HT-29 (cell line): Measurements from ENCODE around the gene PTGIR. TPM values are rescaled to one million over a fixed set of nuclear protein-coding genes. Genes with fewer than 3 reads are reported as not detected.

Experiments
- total RNA-seq: library from RNA; depleted of rRNA; stranded (reverse); fragments of >200 nt; shearing (Covaris generic); gene quantifications from 2 replicates; pipeline ENCODE4 v1.2.3, GENCODE V29; 2014; rRNA removed

The PTGIR gene
- total RNA-seq, 1 experiment from 2014 or later = not detected

Other genes with a start within 250 kb of the PTGIR start
- not detected in 2 replicates for gene CCDC8, start 211.5 kb downstream of the PTGIR start, total RNA-seq
- 0.05 TPM in 1 of 2 replicates, not detected in the other for gene PNMA8C, start 196.2 kb downstream of the PTGIR start, total RNA-seq
- gene PNMA8A, start 153.5 kb downstream of the PTGIR start, total RNA-seq = not detected in 2 replicates
- gene PNMA8B, start 129.2 kb downstream of the PTGIR start, total RNA-seq = not detected in 2 replicates
- gene CALM3, start 23.8 kb downstream of the PTGIR start, total RNA-seq = 263 and 264 TPM in 2 replicates
- not detected in 2 replicates for gene GNG8, start 11.1 kb upstream of the PTGIR start, total RNA-seq
- 0.29 and 0.38 TPM in 2 replicates for gene DACT3, start 36.1 kb upstream of the PTGIR start, total RNA-seq
- 76.0 and 83.3 TPM in 2 replicates for gene PRKD2, start 92.0 kb upstream of the PTGIR start, total RNA-seq
- gene FKRP, start 121.0 kb upstream of the PTGIR start, total RNA-seq = 30.7 and 30.8 TPM in 2 replicates
- gene STRN4, start 121.4 kb upstream of the PTGIR start, total RNA-seq = 229 and 268 TPM in 2 replicates
- 772 and 790 TPM in 2 replicates for gene SLC1A5, start 163.5 kb upstream of the PTGIR start, total RNA-seq
- 527 and 544 TPM in 2 replicates for gene AP2S1, start 225.8 kb upstream of the PTGIR start, total RNA-seq
- gene ARHGAP35, start 235.9 kb upstream of the PTGIR start, total RNA-seq = 53.6 and 63.9 TPM in 2 replicates